HG03565 (cell line): ENCODE data around the gene EFEMP1.
"Not testable (repeated sequence)": the region's sequence is repeated elsewhere in the genome, so short reads cannot be mapped to it uniquely, and the experiment has no call there.

ENCODE experiments used
- ATAC-seq: cut with Tn5 transposase; IDR thresholded peaks from one replicate; pipeline ENCODE4 v1.9.1; 2021; ENCODE audit warnings: mild to moderate bottlenecking, moderate library complexity; ENCODE audit not compliant: unreplicated experiment

Gene EFEMP1

GRCh38 chr2:55869637-55870325 lies 53.8 kb downstream of the EFEMP1 start:
- ATAC-seq = no peak

- ATAC-seq = no peak
Measured at GRCh38 chr2:55865096-55865835, 58.3 kb downstream of the EFEMP1 start.

- ATAC-seq = no peak
Measured at GRCh38 chr2:55864351-55865084, 59.1 kb downstream of the EFEMP1 start.

- no peak for ATAC-seq
Measured at GRCh38 chr2:55862673-55863390, 60.8 kb downstream of the EFEMP1 start.

- no peak for ATAC-seq
Measured at GRCh38 chr2:55862246-55862645, 61.3 kb downstream of the EFEMP1 start.

- no peak for ATAC-seq
Measured at GRCh38 chr2:55861733-55862132, 61.8 kb downstream of the EFEMP1 start.

- no peak for ATAC-seq
Measured at GRCh38 chr2:55860832-55861231, 62.8 kb downstream of the EFEMP1 start.

- ATAC-seq = no peak
Measured at GRCh38 chr2:55859875-55860274, 63.7 kb downstream of the EFEMP1 start.

GRCh38 chr2:55857766-55858165 lies 65.8 kb downstream of the EFEMP1 start:
- ATAC-seq = no peak

GRCh38 chr2:55856936-55857335 lies 66.6 kb downstream of the EFEMP1 start:
- no peak for ATAC-seq

- ATAC-seq = no peak
Measured at GRCh38 chr2:55848096-55848495, 75.5 kb downstream of the EFEMP1 start.

- no peak for ATAC-seq
Measured at GRCh38 chr2:55846426-55846825, 77.2 kb downstream of the EFEMP1 start.

- no peak for ATAC-seq
Measured at GRCh38 chr2:55844986-55845385, 78.6 kb downstream of the EFEMP1 start.

- ATAC-seq = no peak
Measured at GRCh38 chr2:55843994-55844345, 79.6 kb downstream of the EFEMP1 start.

GRCh38 chr2:55843096-55843993 lies 80.2 kb downstream of the EFEMP1 start:
- no peak for ATAC-seq

- ATAC-seq = no peak
Measured at GRCh38 chr2:55842046-55842445, 81.5 kb downstream of the EFEMP1 start.

- ATAC-seq = no peak
Measured at GRCh38 chr2:55840460-55840859, 83.1 kb downstream of the EFEMP1 start.

- ATAC-seq = no peak
Measured at GRCh38 chr2:55839182-55839819, 84.3 kb downstream of the EFEMP1 start.

- no peak for ATAC-seq
Measured at GRCh38 chr2:55838653-55839052, 84.9 kb downstream of the EFEMP1 start.

- not testable (repeated sequence) for ATAC-seq
Measured at GRCh38 chr2:55838117-55838516, 85.5 kb downstream of the EFEMP1 start.
